MM.1S (cell line): Measurements from ENCODE around the gene KIZ.

Experiments
- CTCF ChIP-seq: fragments of 300-600 bp; sonication (generic); IDR thresholded peaks from 2 replicates; pipeline ENCODE4 v1.5.1; 2016; ENCODE audit warnings: antibody characterized with exemption, low read length, mixed read lengths
- EZH2 ChIP-seq: fragments of 300-600 bp; sonication (generic); optimal IDR thresholded peaks from 2 replicates; pipeline ENCODE3; 2017; ENCODE audit warnings: low read depth, mild to moderate bottlenecking, antibody characterized with exemption, low read length, mixed read lengths

GRCh38 chr20:21246161-21246560, 120.3 kb downstream of the KIZ start:
- no peak for TF ChIP-seq EZH2
- TF ChIP-seq CTCF = no peak
